Measurements from ENCODE around the gene ANKRD16. TPM values are rescaled to one million over a fixed set of nuclear protein-coding genes. Genes with fewer than 3 reads are reported as not detected.
"Not testable (repeated sequence)": the region's sequence is repeated elsewhere in the genome, so short reads cannot be mapped to it uniquely, and the experiment has no call there.

The ANKRD16 gene
- total RNA-seq, 2 experiments from 2014 or later = 7.5 to 7.8 TPM

DNA sequence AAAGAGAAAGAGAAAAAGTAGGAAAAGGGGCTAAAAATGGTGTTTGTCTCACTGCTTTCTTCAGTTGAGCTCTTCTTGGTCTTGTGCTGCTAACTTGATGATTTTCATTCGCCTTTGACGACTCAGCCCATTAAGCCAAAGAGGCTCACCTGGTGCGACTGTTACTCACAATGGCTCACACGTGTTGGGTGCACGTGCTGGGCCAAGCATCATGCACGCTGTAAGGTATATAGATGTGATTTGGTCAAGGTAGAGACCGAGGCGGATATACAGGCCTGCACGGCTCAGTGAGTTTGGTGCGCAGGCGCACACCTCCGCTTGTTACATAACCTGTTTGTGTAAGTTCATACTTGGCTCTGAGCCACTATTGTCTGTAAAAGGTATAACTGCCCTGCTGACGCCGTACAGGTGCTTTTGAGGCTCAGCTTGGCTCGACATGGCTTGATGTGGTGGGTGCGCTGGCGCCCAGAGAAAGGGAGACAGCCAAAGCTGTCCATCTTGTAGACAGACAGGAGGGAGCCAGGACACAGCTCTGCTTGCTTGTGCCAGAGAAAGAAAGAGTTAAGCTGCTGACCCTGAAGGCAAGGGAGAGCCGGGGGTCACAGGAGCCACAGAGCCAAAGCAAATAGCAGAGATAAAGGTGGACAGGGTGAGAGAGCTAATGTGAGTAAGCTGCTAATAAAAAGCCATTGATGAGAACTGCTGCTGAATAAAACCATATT lies 33.6 kb downstream of the ANKRD16 start:
- no peaks in the 10 kb centered on the region for H3K9me3 Mint-ChIP-seq
- peaks cover 3% of the 10 kb centered on the region for H3K4me1 Mint-ChIP-seq (ENCODE audit: low read depth)

DNA sequence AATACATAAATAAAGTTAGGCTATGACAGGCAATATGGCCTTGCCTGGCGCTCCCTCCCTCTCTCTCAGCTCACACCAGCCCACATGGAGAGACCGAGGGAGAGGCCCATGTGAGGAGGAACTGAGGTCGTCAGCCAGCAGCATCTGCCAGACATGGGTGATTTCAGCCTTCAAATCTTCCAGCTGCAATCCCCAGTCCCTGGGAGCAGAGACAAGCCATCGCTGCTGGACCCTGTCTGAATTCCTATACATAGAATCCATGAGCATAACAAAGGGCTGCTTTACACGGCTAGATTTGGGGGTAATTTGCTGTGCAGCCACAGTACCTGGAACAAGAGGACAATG lies 35.6 kb downstream of the ANKRD16 start:
- Mint-ChIP-seq H3K36me3 (ENCODE audit: low read depth) (no peaks in the 10 kb centered on the region), H3K27ac (no peak overlapping the region), H3K4me1 (ENCODE audit: low read depth) (peaks cover 3% of the 10 kb centered on the region), H3K4me3 (no peak overlapping the region), H3K9me3 (no peaks in the 10 kb centered on the region), H3K27me3 (peaks cover 3% of the 10 kb centered on the region)
- CTCF ChIA-PET = interaction anchor here (0.7 kb wide), 1 partner anchor 49 kb away, joined by 3 read pairs; no protein-coding TSS in a partner anchor
- TF ChIP-seq, protein P1, sequence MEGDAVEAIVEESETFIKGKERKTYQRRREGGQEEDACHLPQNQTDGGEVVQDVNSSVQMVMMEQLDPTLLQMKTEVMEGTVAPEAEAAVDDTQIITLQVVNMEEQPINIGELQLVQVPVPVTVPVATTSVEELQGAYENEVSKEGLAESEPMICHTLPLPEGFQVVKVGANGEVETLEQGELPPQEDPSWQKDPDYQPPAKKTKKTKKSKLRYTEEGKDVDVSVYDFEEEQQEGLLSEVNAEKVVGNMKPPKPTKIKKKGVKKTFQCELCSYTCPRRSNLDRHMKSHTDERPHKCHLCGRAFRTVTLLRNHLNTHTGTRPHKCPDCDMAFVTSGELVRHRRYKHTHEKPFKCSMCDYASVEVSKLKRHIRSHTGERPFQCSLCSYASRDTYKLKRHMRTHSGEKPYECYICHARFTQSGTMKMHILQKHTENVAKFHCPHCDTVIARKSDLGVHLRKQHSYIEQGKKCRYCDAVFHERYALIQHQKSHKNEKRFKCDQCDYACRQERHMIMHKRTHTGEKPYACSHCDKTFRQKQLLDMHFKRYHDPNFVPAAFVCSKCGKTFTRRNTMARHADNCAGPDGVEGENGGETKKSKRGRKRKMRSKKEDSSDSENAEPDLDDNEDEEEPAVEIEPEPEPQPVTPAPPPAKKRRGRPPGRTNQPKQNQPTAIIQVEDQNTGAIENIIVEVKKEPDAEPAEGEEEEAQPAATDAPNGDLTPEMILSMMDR (IDR thresholded peaks at IDR 0.05) = no peak
- DNase-seq (no peak), ATAC-seq (no peak)
- POLR2A ChIA-PET = no interaction called here
- intact Hi-C loops (cut with micrococcal nuclease) = no loop called here

More for the DNA sequence above, 33.6 kb downstream of the ANKRD16 start:
- POLR2A ChIA-PET = interaction anchor here (0.5 to 1.1 kb wide), 4 partner anchors 11 to 1653 kb away, joined by 3 to 4 read pairs (median 4); partner anchors contain the start of genes ANKRD16 and FBH1
- Mint-ChIP-seq H3K4me3 (no peak overlapping the region), H3K27me3 (peaks cover 3% of the 10 kb centered on the region), H3K36me3 (ENCODE audit: low read depth) (no peaks in the 10 kb centered on the region), H3K27ac (no peak overlapping the region)
- intact Hi-C loops (cut with micrococcal nuclease) = no loop called here
- TF ChIP-seq, protein P1 (IDR thresholded peaks at IDR 0.05) = no peak
- DNase-seq = no peak
- no peak for ATAC-seq
- CTCF ChIA-PET = interaction anchor here (1.0 kb wide), 1 partner anchor 8 kb away, joined by 3 read pairs; no protein-coding TSS in a partner anchor

DNA sequence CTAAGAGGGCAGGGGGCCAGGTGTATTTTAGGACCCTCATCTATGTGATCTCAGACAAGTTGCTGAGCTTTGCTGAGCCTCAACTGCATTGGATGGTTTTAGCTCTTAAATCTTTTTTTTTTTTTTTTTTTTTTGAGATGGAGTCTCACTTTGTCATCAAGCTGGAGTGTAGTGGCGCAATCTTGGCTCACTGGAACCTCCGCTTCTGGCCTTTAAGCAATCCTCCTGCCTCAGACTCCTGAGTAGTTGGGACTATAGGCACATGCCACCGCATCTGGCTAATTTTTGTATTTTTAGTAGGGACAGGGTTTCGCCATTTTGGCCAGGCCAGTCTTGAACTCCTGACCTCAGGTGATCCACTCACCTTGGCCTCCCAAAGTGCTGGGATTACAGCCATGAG lies 43.0 kb downstream of the ANKRD16 start:
- H3K9me3 Mint-ChIP-seq; H3K27me3 Mint-ChIP-seq; intact Hi-C loops (cut with micrococcal nuclease); CTCF ChIA-PET; DNase-seq; H3K36me3 Mint-ChIP-seq (ENCODE audit: low read depth); H3K4me3 Mint-ChIP-seq; ATAC-seq; POLR2A ChIA-PET: not testable (repeated sequence)
- H3K27ac Mint-ChIP-seq = peak overlapping the region; percentile 90
- H3K4me1 Mint-ChIP-seq (ENCODE audit: low read depth) = peaks cover 28% of the 10 kb centered on the region

DNA sequence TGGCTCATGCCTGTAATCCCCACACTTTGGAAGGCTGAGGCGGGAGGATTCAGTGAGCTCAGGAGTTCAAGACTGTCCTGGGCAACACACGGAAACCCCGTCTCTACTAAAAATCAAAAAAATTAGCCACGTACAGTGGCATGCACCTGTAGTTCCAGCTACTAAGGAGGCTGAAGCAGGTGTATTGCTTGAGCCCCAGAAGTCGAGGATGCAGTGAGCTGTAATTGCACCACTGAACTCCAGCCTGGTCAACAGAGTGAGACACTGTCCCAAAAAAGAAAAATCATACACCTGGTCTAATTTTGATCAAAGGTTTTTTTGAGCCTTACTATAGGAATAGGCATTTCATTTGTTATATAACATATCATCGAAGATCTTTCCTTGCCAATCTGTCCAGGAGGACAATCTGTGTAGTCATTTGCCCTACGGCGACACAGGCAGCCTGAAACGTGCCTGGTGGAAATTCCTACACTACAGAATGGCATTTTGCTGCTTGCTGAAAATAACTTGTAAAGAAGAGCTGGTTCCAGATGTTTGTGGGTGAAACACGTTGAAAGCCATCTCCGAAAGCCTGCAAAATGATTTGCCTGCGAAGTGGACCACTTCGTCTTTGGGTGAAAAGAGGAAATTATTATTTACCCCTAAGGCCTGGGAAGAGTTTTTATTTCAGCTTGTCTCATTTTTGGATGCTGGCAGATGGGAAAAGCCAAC lies 45.2 kb downstream of the ANKRD16 start:
- no peaks in the 10 kb centered on the region for H3K36me3 Mint-ChIP-seq (ENCODE audit: low read depth)
- no peak overlapping the region for H3K4me3 Mint-ChIP-seq
- peaks cover 1% of the 10 kb centered on the region for H3K27me3 Mint-ChIP-seq
- no peaks in the 10 kb centered on the region for H3K9me3 Mint-ChIP-seq
- DNase-seq (no peak), ATAC-seq (no peak)
- H3K27ac Mint-ChIP-seq = peak overlapping the region; percentile 60
- POLR2A ChIA-PET = interaction anchor here (0.7 to 2.5 kb wide), 5 partner anchors 11 to 323 kb away, joined by 4 to 18 read pairs (median 4); partner anchors contain the start of gene GDI2
- H3K4me1 Mint-ChIP-seq (ENCODE audit: low read depth) = peaks cover 28% of the 10 kb centered on the region
- TF ChIP-seq, protein P1 (IDR thresholded peaks at IDR 0.05) = no peak
- intact Hi-C loops (cut with micrococcal nuclease) = no loop called here
- CTCF ChIA-PET = interaction anchor here (1.0 to 1.6 kb wide), 5 partner anchors 8 to 29 kb away, joined by 3 to 6 read pairs (median 3); no protein-coding TSS in a partner anchor

DNA sequence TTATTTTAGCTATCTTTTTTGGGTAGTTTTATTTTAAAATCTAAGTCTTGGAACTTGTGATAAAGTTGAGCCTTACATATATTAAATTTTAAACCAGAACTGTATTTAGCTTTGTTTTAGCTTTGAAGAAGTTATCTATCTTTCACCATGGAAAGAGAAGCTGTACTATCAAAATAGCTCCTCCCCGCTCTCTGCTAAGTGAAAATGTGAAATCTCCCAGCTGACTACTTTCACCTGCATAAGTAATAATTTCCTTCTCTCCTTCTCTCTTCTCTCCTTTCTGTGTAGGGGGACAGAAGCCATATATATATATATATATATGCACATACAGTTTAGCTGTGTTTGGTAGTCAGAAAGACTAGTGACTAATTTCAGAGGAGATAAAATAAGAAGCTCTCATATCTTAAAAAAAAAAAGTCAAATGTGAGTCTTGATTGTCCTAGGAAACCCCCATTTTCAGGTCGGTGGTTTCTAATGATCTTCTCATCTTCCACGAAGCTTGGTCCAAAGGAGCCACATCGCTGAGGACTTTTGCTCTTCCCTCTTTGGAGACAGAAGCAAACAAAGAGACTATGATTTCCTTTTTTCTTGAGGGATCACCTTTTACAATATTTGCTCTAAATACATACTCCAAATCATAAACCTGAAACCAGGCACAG lies 45.9 kb downstream of the ANKRD16 start:
- peak; percentile 66 for ATAC-seq

More for the DNA sequence above, 45.9 kb downstream of the ANKRD16 start:
- CTCF ChIA-PET = interaction anchor here (0.7 to 1.6 kb wide), 7 partner anchors 9 to 33 kb away, joined by 3 to 6 read pairs (median 3); no protein-coding TSS in a partner anchor
- Mint-ChIP-seq H3K27me3 (peaks cover 2% of the 10 kb centered on the region), H3K4me3 (no peak overlapping the region), H3K4me1 (ENCODE audit: low read depth) (peaks cover 28% of the 10 kb centered on the region), H3K36me3 (ENCODE audit: low read depth) (no peaks in the 10 kb centered on the region), H3K9me3 (no peaks in the 10 kb centered on the region), H3K27ac (peak overlapping the region; percentile 73)
- intact Hi-C loops (cut with micrococcal nuclease) = no loop called here
- no peak for DNase-seq
- TF ChIP-seq, protein P1 (IDR thresholded peaks at IDR 0.05) = no peak
- POLR2A ChIA-PET = interaction anchor here (0.7 to 2.5 kb wide), 4 partner anchors 9 to 30 kb away, joined by 3 to 18 read pairs (median 6); partner anchors contain the start of gene GDI2
